Germinal center (tissue), 1 donor: ENCODE data around the gene MFSD6.
"Not testable (repeated sequence)": the region's sequence is repeated elsewhere in the genome, so short reads cannot be mapped to it uniquely, and the experiment has no call there.

ENCODE experiments used
- DNase-seq: peaks from one replicate; pipeline ENCODE4 v3.0.0; 2012; ENCODE audit warnings: mixed read lengths, low spot score

The MFSD6 gene

GRCh38 chr2:190466819-190467446 lies 58.8 kb downstream of the MFSD6 start:
- no peak for DNase-seq

- no peak for DNase-seq
Observed at GRCh38 chr2:190467575-190468083, 59.5 kb downstream of the MFSD6 start.

- not testable (repeated sequence) for DNase-seq
Observed at GRCh38 chr2:190468354-190468753, 60.2 kb downstream of the MFSD6 start.

- no peak for DNase-seq
Observed at GRCh38 chr2:190468814-190469569, 60.8 kb downstream of the MFSD6 start.

DNA sequence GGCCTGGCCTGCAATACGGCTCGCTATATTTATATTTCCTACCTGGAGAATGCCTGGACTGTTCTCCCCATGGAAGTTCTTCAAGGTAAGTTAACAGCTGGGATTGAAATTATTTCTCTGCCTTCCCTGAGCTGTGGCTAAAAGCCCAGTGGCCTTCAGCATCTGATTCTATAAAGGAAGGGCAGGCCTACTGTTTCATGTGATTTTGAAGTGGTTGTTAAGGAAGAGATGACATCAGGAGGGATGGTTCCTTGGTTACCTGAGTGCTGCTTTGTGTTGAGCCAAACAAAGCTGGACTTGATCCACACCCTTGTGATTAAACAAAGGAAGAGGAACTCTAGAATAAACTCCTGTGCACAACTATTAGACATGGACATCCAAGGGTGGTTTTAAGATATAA lies 61.6 kb downstream of the MFSD6 start:
- DNase-seq, result no peak

GRCh38 chr2:190470256-190470826 lies 62.2 kb downstream of the MFSD6 start:
- no peak for DNase-seq

DNA sequence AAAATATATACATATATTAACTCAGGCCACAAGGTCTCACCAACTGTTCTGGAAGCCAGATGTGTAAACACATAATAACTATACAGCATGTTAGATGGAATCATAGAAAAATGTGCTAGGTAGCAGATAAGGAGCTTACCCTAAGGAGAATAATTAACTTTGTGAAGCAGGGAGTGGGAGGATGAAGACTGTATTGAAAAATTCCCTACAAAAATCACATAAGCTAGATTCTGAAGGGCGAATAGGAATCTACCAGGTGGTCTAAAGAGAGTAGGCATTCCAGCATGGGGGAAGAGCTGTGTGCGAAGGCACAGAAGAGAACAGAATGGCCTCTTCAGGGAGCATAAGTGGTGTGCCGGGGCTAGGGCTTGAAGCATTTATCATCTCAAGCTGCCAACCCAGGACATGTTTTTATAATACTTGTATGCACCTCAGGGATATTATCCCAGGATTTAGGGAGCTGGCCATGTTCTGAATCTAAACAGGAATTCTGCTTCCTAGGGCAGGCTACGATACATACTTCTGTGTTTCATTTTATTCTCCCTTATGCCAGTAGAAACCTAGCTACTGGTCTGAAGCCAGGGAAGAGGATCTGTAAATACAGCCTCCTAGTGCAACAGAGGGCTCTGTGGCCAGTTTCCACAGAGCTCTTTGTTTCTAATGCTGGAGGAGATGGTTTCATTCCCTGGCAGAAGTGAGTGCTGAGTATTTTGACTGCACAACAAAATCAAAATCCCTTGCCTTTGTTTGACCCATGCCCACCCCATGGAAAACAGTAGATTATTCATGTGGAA lies 69.7 kb downstream of the MFSD6 start:
- no peak for DNase-seq

DNA sequence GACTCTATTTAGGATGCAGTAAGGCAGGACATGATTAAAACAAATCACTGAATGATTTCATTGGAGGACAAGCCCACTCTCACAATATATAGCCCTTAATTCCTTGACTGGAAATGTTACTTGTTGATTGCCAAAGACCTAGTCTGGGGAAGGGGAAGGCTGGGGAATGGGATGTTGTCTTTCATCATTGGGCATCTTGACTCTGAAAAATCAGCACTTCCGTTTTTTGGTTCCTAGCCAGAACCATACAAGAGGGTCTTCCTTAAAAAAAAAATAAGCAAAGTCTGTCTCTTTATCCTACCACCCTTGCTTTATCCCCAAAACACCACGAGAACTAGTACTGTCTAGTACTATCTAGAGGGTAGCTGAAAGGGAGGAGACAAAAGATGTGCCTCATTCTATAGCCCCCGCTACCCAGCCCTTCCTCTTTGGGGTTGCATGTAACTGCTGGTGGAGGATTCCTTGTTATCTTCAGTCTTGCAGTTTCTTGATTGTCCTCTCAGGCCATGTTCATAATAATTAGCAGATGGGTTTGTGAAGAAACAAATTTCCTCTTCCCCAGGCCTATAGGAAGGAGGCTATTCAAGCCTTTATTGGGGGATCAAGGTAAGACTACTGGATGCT lies 70.5 kb downstream of the MFSD6 start:
- no peak for DNase-seq

GRCh38 chr2:190481339-190481738 lies 73.2 kb downstream of the MFSD6 start:
- no peak for DNase-seq

GRCh38 chr2:190482451-190482850 lies 74.3 kb downstream of the MFSD6 start:
- DNase-seq, result no peak

DNA sequence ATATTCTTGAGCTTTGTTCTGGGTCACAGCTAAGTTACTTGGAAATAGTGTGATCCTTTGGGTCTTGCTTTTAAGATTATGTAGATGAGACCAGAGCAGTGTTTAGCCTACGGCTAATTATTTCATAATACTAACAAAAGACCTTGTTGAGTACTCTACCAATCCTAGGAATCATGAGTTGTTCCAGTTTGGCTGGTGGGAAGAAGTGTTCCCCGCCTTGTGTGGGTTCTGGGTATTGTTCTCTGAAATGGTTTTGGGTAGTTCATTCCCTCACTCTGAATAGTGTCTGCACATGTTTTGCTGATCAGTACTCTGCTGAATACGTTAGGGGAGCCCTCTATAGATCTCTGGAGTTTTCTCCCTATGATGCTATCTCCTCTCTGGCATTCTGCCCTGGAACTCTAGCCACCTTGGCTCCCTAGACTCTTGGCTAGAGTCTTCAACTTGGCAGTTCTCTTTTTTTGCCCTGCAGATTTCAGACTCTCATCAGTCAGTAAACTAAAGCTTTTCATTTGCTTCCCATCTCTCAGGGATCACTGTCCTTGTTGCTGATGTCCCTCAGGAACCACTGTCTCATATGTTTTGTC lies 78.0 kb downstream of the MFSD6 start:
- no peak for DNase-seq

GRCh38 chr2:190488516-190489233 lies 80.5 kb downstream of the MFSD6 start:
- DNase-seq, result no peak

DNA sequence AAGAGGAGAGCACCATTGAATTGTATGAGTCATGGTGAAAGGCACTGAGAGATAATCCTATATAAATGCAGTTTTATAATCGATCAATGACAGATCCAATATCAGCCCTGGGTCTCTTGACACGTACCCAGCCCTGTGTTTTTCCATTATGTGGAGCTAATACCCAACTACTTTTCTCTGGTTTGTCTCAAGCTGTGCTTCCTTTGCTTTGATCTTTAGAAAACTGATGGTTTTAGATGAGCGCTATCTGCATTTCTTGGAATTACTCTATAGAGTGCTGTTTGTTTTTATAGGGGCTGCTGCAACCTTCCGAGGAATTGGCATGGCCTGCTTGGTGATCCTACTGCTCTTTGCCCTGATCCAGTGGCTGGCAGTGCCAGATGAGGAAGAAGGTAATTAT lies 81.3 kb downstream of the MFSD6 start:
- no peak for DNase-seq

DNA sequence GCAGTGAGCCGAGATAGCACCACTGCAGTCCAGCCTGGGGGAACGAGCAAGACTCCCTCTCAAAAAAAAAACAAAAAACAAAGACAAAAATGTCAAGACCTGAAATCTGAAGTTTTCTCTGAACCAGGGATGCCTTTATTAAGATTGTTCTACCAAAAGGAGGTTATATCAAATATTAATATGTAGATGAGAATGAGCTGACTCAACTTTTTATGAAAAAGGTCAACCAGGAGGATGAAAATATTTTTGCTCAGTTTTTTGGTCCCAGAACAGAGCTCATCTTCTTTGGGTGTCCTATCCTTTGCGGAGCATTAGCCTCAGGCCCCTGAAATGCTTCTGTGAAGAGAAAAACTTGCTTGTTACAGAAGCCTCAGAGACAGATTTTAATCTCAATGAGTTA lies 82.3 kb downstream of the MFSD6 start:
- DNase-seq, result no peak

DNA sequence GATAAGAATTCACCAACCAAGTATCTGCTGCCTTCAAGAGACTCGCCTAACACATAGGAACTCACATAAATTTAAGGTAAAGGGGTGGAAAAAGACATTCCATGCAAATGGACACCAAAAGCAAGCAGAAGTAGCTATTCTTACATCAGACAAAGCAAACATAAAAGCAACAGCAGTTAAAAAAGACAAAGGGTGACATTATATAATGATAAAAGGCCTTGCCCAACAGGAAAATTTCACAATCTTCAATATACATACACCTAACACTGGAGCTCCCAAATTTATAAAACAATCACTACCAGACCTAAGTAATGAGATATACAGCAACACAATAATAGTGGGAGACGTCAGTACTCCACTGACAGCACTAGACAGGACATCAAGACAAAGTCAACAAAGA lies 84.9 kb downstream of the MFSD6 start:
- DNase-seq, result no peak

- not testable (repeated sequence) for DNase-seq
Observed at GRCh38 chr2:190494600-190495227, 86.6 kb downstream of the MFSD6 start.

DNA sequence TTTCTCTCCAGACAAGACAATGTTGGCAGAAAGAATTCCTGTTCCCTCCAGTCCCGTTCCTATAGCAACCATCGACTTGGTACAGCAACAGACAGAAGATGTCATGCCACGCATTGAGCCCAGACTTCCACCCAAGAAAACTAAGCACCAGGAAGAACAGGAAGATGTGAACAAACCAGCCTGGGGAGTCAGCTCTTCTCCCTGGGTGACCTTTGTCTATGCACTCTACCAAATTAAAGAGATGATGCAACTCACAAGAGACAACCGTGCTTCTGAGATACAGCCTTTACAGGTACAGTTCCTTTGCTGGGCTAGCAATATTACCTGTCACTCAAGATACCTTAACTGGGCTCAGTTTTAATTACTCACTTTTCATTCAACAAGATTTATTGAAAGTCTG lies 89.3 kb downstream of the MFSD6 start:
- no peak for DNase-seq

- no peak for DNase-seq
Observed at GRCh38 chr2:190499273-190499672, 91.1 kb downstream of the MFSD6 start.

GRCh38 chr2:190500054-190500502 lies 91.9 kb downstream of the MFSD6 start:
- no peak for DNase-seq

- no peak for DNase-seq
Observed at GRCh38 chr2:190501231-190501630, 93.1 kb downstream of the MFSD6 start.
